ENCODE results near the gene GRAMD4.

- TF ChIP-seq CTCF (IDR thresholded peaks at IDR 0.05) (no peak), POLR2AphosphoS5 (IDR thresholded peaks at IDR 0.05) (no peak)
These were observed 7.1 kb upstream of the GRAMD4 start for GRCh38 chr22:46612904-46613605.

All from breast epithelium (tissue), 3 donors.